Stimulated activated CD4-positive, alpha-beta T cell treated with anti-CD3 and anti-CD28 coated beads, Interleukin-1b, Interleukin-23, amount 100 ng/mL, for 4 hours (primary cell): ENCODE measurements around the gene IARS2.
A peak's percentile ranks its signal among the peaks of the same experiment; 100 is the strongest.
"Not testable (repeated sequence)": the region's sequence is repeated elsewhere in the genome, so short reads cannot be mapped to it uniquely, and the experiment has no call there.

Experiments
- DNase-seq, 2 donors: peaks; one replicate each; pipeline ENCODE4 v3.0.0-alpha.2; 2020; ENCODE audit warnings: low read depth in 2 of 2

IARS2 gene

DNA sequence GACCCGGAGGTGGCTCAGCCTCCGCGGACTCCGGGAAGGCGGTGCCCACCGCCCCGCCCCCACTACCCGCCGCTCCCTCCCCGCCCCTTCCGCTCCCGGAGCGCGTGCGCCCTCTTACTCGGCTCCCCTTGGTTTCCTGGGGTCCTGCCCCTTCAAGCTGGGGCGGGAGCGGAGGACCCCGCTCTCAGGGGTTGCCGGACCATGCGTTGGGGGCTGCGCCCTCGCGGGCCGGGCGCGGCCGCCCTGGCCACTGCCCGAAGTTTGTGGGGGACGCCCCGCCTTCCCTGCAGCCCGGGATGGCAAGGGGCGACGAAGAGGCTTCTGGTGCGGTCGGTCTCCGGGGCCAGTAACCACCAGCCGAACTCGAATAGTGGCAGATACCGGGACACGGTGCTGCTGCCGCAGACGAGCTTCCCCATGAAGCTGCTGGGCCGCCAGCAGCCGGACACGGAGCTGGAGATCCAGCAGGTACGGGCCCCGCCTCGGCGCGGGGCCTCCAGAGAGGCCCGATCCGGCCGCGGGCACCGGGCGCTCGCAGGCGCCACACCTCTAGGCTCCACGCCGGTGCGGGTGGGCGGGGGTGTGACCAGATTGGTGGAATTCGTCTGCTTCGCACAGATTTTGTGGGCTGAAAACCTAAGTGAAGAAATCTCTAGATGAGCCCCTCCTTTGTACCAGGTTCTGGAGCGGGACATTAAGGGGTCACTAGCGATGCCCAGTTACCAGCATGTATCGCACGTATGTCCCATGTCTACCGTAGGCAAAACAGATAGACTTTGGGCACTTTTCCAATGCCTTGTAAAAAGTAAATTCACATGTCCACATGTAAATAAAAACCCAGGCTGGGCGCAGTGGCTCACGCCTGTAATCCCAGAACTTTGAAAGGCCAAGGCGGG lies at the start of gene IARS2:
TSS of gene IARS2 (plus strand) at position 117 of the 896 bp plus-strand sequence. CDS start at position 202, 85 bp downstream.
- peak; percentile 90 to 95 for DNase-seq

DNA sequence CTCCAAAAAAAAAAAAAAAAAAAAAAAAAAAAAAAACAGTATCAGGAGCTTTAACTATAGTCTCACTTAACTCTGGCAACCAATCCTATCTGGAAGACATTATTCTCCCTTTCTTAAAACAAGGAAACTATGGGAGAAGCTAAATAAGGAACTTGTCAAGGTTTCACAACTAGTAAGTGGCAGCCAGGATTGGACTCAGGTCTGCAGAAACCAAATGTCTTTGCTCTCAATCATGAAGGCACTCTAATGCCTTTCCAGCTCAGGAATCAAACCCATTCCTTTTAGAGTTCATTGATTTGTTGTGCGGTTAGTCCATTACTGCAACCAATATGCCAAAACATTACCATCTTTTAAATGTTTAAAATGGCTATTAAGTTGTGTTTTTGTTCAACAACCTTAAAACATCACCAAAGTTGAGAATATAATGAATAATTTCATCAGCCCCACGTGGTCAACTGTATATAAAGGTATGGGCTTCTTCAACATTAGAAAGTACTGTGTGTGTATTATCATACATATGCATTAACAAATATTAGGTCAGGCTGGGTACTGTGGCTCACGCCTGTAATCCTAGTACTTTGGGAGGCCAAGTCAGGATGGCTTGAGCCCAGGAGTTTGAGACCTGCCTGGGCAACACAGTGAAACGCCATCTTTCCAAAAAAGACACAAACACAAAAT lies 49.1 kb upstream of the IARS2 start:
- no peak for DNase-seq

DNA sequence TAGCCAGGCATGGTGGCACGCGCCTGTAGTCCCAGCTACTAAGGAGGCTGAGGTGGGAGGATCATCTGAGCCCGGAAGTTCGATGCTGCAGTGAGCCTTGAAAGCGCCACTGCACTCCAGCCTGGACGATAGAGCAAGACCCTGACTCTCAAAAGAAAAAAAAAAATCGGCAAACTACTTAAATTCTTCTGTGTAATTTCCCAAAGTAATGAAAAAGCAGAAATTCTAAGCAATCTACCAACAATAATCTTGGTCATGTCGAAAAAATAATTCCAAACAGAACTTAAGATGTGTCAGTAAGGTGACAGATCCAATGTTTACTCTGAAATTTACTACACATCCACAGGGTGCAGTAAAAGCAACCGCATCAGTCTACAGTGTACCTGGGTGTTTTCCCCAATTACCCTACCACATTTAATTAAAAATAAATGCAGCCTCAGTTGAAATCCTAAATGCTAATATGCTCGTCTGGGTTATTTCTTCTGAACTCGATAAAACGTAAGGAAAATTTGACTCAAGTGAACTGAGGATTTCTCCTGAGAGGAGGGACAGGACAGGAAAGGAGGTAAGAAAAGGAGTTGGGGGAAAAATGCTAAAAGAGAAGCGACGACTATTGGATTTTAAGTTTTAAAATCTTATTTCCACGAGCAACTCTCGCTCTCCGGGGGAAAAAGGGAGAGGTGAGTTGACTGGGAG lies 48.4 kb upstream of the IARS2 start:
- no peak for DNase-seq

DNA sequence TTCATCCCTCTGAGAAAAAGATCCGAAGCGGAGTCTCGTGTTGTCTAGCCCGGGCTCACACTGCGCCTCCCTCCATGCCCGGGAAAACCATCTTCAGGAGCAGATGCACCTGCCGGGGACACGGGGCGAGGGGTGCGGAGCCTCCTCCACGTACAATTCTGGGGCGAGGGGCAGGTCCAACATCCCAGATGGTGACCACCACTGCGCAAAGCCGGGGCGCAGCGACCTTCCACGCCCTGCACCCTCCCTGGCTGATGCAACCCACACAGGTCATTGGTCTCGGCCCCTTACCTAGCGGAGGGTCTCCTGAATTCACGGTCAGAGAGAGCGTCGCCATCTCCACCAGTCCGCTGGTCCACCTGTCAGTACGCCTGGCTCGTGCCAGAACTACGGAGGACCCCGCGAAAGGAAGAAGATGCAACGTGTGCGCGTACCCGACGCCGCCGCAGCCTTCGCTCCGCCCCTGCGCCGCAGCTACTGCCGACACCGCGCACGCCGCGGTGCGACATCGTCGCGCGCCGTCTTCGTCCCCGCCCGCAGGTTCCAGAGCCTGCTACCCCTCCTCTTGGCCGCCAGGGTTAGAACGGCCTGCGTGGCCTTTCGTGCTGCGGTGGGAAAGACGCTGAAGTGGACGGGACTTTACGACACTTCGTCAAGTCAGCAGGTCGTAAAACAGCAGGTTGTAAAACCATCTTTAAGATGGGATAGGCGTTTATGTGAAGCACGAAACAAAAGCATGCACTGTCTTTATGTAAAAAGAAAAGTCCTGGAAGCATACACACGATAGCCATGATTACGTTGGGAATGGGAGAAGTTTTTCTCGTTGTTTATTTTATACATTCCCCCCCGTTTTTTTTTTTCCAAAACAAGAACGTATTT lies 47.6 kb upstream of the IARS2 start, which contains the start of gene EPRS1:
TSS of gene EPRS1 (minus strand) at position 454 of the 879 bp plus-strand sequence. CDS start at position 337, 117 bp downstream.
- DNase-seq = peak; percentile 86 to 88

DNA sequence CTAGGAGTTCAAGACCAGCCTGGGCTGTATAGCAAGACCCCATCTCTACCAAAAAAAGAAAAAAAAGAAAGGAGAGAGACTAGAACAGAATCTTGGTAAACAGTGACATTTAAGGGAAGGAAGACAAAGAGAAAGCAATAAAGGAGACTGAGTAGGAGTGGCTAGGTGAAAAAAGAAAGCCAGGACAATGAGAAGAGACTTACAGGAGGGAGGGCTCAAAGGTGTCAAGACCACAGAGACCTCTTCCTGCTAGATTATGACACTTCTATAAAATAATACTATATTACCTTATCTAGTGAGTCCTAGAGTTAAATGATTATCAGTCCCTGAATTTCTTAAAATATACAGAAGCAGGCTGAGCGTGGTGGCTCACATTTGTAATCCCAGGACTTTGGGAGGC lies 37.6 kb upstream of the IARS2 start:
- DNase-seq = no peak

DNA sequence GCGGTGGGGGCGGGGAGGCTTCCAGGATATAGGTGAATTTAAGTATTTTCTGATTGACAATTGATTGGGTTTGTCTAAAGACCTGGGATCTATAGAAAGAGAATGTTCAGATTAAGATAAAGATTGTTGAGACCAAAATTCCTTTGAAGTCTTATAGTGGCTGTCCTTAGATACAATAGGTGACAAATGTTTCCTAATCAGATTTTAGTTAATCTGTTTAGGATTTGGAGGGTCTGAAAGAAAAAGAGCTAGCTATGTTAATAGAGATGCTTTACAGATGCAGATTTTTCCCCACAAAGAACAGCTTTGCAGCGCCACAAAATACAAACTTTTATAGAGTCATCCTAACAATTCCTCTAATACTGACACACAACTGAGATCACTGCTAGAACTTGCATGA lies 33.1 kb upstream of the IARS2 start:
- no peak for DNase-seq

DNA sequence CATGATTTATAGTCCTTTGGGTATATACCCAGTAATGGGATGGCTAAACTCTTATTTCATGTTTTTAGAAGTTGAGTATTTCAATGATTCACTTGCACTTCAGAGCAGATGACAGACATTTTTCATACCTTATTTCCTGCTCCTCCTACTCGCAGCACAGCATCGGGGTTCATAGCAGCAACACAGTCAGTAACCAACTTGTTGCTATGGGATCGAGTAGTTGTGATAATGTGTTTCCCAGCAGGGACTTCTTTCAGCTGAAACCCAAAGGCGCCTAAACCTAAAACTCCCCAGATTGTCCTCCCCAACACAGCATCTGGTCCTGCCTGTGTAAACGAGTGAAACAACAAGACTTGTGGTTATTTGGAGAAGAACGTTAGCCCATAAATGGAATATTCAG lies 31.3 kb upstream of the IARS2 start:
- DNase-seq = no peak

DNA sequence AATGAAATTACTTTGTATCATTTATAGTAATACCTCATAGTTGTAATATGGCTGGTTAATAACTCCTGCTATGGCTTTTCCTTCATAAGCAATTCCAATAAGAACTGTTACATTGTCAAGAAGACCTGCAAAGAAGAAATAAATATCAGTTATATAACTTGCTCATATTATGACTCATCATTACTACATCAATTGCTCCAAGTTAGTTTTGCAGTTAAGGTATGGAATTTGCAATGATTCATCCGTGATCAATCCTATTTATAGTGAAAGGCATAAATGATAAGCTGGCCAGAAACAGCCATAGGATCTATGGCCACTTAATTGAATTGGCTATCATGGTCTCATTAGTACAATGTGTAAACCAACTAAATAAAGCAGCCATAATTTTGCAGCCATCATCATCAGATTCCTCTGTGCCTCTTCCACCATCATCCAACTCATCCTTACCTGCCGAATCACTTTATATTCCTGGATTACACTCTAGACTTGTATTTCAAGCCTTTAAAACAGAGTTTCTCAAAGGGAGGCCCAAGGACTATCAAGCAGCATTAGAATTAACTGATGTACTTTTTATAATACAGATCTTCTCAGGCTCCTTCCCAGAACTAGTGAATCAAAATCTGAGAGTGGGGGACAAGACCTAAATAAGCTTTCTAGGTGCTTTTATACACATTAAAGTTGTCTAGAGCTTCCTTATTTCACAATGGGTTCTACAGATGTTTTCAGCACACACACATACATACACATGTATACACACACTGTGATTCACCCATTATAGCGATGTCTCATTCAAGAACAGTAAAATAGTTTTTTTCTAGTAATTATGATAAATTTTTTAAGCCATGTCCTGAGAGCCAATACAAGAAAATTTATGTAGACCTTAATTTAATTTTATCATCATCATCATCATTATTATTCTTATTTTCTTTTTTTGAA lies 26.4 kb upstream of the IARS2 start:
- DNase-seq = no peak

DNA sequence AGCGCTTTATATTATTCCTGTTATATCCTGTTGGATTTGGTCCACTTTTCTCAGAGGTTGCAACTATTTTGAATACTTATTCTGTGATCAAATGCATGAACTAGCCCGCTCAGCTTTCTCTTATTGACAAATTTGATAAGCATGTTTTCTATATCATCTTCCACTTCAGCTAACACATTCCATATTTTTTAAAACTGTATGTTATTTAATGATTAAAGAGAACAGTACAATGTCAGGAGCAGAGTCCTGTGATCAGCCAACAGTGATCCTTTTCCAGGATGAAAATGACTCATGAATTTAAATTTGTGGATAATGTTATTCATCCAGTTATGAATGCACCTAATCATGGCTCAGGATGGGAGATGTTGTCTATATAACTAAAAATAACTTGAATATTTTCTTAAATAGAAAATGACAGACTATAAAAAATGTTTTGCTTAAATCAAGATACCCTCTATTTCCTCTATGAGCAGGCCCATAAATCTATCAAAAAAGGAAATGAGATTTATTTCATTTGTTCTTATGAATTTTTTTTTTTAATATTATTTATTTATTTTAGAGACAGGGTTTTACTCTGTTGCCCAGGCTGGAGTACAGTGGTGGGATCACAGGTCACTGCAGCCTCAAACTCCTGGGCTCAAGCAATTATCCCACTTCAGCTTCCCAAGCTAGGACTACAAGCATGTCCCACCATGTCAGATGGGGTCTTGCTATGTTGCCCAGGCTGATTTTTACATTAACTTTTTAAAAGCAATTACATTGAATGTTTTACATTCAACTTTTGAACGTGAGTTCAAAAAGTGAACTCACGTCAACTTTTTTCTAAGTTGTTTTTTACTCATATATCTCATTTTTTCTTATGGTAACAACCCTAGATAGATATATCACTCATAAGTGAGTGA lies 16.8 kb upstream of the IARS2 start:
- no peak for DNase-seq

DNA sequence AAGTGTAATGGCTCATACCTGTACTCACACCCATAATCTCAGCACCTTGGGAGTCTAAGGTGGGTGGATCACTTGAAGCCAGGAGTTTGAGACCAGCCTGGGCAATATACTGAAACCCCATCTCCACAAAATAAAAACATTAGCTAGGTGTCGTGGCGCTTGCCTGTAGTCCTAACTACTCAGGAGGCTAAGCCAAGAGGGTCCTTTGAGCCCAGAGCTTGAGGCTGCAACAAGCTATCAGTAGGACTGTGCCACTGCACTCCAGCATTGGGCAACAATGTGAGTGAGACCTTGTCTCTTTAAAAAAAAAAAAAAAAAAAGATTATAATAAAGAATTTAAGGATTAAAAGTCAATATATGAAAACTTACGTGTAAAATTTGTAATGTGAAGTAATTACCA lies 16.0 kb upstream of the IARS2 start:
- DNase-seq = no peak

DNA sequence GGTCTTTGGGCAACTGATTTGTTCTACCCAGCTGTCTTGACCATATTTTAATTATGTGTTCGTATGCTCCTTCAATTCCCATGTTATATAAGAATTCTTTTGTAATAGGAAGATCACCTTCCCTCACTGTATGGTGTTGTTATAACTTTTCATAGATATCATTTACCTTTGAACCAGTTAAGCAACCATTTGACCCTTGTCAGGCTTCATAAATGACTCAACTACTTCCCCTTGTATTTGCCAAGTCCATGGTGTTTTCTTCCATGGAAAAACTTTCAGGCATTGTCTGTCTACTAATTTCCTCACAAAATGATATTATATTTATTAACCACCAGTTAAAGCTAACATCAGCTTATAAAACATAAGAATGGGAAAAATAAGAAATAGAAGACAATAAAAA lies 9.5 kb upstream of the IARS2 start:
- DNase-seq = no peak

DNA sequence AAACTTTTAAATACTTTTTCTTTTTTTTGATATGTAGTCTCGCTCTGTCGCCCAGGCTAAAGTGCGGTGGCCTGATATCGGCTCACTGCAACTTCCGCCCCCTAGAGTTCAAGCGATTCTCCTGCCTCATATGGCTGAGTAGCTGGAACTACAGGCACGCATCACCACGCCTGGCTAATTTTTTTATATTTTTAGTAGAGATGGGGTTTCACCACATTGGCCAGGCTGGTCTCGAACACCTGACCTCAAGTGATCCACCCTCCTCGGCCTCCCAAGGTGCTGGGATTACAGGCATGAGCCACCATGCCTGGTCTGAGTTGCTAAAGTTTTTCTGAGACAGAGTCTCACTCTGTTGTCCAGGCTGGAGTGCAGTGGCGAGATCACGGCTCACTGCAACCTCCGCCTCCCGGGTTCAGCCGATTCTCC lies 7.7 kb upstream of the IARS2 start:
- not testable (repeated sequence) for DNase-seq

DNA sequence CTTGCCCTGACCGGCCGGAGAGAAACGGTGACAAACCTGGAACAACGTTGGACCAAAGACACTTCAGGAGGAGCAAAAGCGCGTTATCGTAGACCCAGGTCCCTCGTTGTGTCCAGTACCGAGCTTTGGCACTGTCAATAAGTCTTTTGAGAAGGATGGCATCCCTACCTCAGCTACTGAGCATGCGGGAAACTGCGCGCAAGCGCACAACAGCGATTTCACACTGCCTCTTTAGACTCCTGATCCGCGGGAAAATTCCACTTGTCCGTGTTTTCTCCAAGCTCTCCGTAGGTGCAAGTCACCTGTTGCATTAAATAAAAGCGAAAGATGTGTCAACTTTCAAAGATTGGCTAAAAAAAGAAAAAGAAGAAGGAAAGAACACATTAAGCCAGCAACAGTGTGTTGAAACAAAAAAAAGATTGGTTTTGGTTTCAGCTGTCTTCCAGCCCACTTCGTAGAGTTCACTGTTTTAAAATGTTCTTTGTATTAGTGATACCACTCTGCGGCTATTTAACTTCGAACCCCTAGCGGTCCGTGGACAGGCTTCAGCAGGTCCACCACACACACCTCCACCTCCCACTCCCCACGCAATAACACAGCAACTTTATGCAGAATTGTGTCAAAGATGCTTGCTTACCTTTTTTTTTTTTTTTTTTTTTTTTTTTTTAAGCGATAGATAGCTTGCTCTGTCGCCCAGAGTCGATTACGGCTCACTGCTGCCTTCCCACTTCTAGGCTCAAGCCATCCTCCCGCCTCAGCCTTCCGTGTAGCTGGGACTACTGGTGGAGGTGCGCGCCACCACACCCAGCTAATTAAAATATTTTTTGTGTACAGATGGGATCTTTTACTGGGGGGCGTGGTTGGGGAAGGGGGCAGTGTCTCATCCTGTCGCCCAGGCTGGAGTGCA lies 4.0 kb upstream of the IARS2 start, which contains the start of gene BPNT1:
TSS of gene BPNT1 (minus strand) at position 139 of the 907 bp plus-strand sequence. CDS start 9,942 bp downstream, outside the sequence.
- peak; percentile 93 to 100 for DNase-seq

DNA sequence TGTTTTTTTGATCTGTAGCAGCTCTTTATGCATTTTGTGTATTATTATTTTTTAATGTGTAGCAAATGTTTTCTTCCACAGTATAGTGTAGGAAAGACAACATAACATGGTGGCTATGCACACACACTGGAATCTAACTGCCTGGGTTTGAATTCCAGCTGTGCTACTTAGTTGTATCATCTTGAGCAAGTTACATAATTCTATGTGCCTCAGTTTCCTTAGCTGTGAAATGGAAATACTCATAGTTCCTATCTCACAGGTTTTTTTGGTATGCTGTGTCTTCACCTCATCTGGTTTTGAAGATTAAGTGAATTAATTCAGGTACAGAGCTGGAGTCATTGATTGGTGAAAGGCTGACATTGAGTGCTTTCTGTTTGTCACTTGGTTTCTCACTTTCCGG lies 1.2 kb upstream of the IARS2 start:
- DNase-seq = no peak

DNA sequence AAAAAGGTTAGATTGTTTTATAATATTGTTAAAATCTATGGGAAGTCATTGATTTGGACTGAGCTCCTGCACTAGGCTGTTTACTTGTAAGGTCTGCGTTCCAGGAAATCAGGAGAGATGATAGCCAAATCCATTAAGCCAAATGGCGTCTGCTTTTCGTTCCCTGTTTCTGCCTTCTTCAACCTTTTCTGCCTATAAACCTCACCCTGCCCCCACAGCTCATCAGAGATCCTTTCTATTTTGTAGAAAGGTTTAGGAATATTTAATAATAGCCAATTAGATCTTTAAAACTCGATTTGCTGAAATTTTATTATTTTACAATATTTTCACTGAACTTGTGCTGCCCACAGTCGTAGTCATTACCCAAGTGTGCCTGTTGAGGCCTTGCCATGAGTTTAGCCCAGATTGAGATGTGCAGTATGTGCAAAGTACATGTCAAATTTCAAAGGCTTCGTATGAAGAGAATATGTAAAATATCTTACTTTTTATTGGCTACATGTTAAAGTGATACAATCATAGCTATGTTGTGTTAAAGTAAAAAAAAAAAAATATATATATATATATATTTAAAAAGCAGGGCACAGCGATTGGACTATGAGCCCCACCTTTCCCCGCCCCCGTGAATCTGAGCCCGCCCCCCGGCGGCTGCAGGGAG lies 444 bp upstream of the IARS2 start:
- DNase-seq = no peak

DNA sequence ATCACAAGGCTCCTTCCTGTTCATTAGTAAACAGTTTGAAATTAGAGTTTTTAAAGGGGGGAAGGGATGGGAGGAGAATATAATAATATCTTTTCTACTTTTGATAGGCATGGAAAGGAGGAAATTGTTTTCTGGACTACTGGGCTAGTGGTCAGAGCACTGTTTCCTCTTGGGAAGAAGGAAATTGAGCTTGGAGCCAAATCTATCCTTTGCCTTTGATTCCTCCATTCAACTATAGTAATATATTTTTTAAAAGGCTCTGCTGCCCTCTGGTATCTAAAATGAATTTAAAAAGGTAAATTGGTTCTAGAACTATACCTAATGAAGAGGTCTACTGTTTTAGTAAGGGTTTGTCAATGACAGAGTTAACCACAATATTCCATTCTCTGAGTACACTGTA lies 5.9 kb downstream of the IARS2 start:
- DNase-seq = no peak

DNA sequence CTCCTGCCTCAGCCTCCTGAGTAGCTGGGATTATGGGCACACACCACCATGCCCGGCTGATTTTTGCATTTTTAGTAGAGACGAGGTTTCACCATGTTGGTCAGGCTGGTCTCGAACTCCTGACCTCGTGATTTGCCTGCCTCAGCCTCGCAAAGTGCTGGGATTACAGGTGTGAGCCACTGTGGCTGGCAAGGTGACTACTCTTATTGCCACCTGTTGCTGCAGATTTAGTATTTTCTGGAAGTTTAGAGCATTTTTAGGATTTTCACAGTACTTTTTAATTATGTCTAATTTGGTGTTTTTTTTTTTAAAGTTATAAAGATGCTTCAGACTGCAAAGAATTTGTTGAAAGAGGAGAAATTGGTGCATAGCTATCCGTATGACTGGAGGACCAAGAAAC lies 16.5 kb downstream of the IARS2 start:
- DNase-seq = not testable (repeated sequence)
